PC-9 (cell line): ENCODE data around the gene KRT39. TPM values are rescaled to one million over a fixed set of nuclear protein-coding genes. Genes with fewer than 3 reads are reported as not detected.

Experiments
- BruUV-seq: library from RNA; stranded (reverse); fragments of 400-500 nt; replicated peaks from 2 replicates; lab custom pipeline; 2021; lab: Mats Ljungman, UMichigan
- CTCF ChIA-PET: fragments of 300-600 bp; sonication (Branson Sonifier 250); formaldehyde crosslinking; loops from one replicate; lab custom pipeline; 2022; ENCODE audit warnings: antibody characterized with exemption; lab: Charles Lee
- POLR2A ChIA-PET: fragments of 300-600 bp; sonication (Branson Sonifier 250); formaldehyde crosslinking; loops from one replicate; lab custom pipeline; 2022; ENCODE audit warnings: antibody characterized with exemption; ENCODE audit not compliant: unreplicated experiment; lab: Charles Lee
- DNase-seq, 2 experiments: peaks; one replicate each; pipeline versions ENCODE4 v3.0.0 to v3.0.0-alpha.2; 2015 to 2022; ENCODE audit warnings: mixed read lengths in 1 of 2
- H2AFZ ChIP-seq: fragments of 200-600 bp; sonication (generic); 2 replicates; pipeline ENCODE4 v1.8.1; 2017; ENCODE audit warnings: antibody characterized with exemption
- H3F3A ChIP-seq: fragments of 200-600 bp; sonication (generic); 2 replicates; pipeline ENCODE4 v1.8.1; 2017; ENCODE audit warnings: antibody characterized with exemption, mild to moderate bottlenecking, low read depth; ENCODE audit not compliant: insufficient read depth
- H3K27ac ChIP-seq: fragments of 200-600 bp; sonication (generic); 2 replicates; pipeline ENCODE4 v1.6.1; 2016; ENCODE audit warnings: mixed run types
- H3K27me3 ChIP-seq: fragments of 200-600 bp; sonication (generic); 2 replicates; pipeline ENCODE4 v1.6.1; 2016; ENCODE audit warnings: low read depth, mixed run types; ENCODE audit not compliant: insufficient read depth
- H3K36me3 ChIP-seq: fragments of 200-600 bp; sonication (generic); 2 replicates; pipeline ENCODE4 v1.6.1; 2016; ENCODE audit warnings: low read depth, mixed run types
- H3K4me1 ChIP-seq: fragments of 200-600 bp; sonication (generic); replicated peaks from 2 replicates; pipeline ENCODE4 v1.6.1; 2016; ENCODE audit warnings: mixed run types; ENCODE audit not compliant: insufficient read depth
- H3K4me2 ChIP-seq: fragments of 200-600 bp; sonication (generic); 2 replicates; pipeline ENCODE4 v1.6.1; 2017; ENCODE audit warnings: mixed run types
- H3K4me3 ChIP-seq: fragments of 200-600 bp; sonication (generic); 2 replicates; pipeline ENCODE4 v1.6.1; 2016; ENCODE audit warnings: mixed run types
- H3K79me2 ChIP-seq: fragments of 200-600 bp; sonication (generic); 2 replicates; pipeline ENCODE4 v1.6.1; 2017; ENCODE audit warnings: low read depth, mixed run types
- H3K9me2 ChIP-seq: fragments of 200-600 bp; sonication (generic); 2 replicates; pipeline ENCODE4 v1.8.1; 2017; ENCODE audit warnings: mild to moderate bottlenecking; ENCODE audit not compliant: insufficient read depth
- H3K9me3 ChIP-seq: fragments of 200-600 bp; sonication (generic); 2 replicates; pipeline ENCODE4 v1.8.1; 2016; ENCODE audit warnings: low read depth; ENCODE audit not compliant: insufficient read depth
- H4K20me1 ChIP-seq: fragments of 200-600 bp; sonication (generic); 2 replicates; pipeline ENCODE4 v1.8.1; 2017; ENCODE audit not compliant: insufficient read depth
- CTCF ChIP-seq: fragments of 200-600 bp; sonication (generic); conservative IDR thresholded peaks from 2 replicates; pipeline ENCODE4 v1.6.1; 2017; ENCODE audit warnings: mixed run types, antibody characterized with exemption, mild to moderate bottlenecking, moderate library complexity
- EZH2 ChIP-seq: fragments of 200-600 bp; sonication (generic); IDR thresholded peaks from 2 replicates; pipeline ENCODE4 v1.8.0; 2017; ENCODE audit warnings: antibody characterized with exemption, low read depth
- intact Hi-C: fragments of 100-400 bp; cut with micrococcal nuclease; formaldehyde crosslinking; loops from one replicate; pipeline ENCODE4 v1.10.0; 2022; ENCODE audit not compliant: unreplicated experiment
- total RNA-seq: library from RNA; stranded (reverse); gene quantifications from 2 replicates; pipeline ENCODE4 v1.2.3, GENCODE V29; 2021

KRT39 gene
- total RNA-seq, 1 experiment from 2014 or later, result not detected

- Histone ChIP-seq H3K36me3 (no peaks in the 10 kb centered on the region), H3K4me3 (no peak overlapping the region), H3K79me2 (no peaks in the 10 kb centered on the region), H2AFZ (no peak overlapping the region), H4K20me1 (no peaks in the 10 kb centered on the region), H3K27me3 (no peaks in the 10 kb centered on the region), H3K4me1 (peaks cover 28% of the 10 kb centered on the region), H3K9me2 (no peaks in the 10 kb centered on the region), H3K27ac (no peak overlapping the region), H3F3A (peaks cover 12% of the 10 kb centered on the region), H3K9me3 (peaks cover 4% of the 10 kb centered on the region; the same call in 1 of the 2 replicates), H3K4me2 (no peak overlapping the region)
- ChIA-PET POLR2A (no interaction called here), CTCF (no interaction called here)
- intact Hi-C loops, result no loop called here
- TF ChIP-seq CTCF (no peak), EZH2 (no peak)
- no TSS peak for BruUV-seq
- no peak for DNase-seq
These were observed 37.6 kb upstream of the KRT39 start for GRCh38 chr17:41004397-41004796.

GRCh38 chr17:41003926-41004325, 37.2 kb upstream of the KRT39 start:
- no peaks in the 10 kb centered on the region for H3K36me3 ChIP-seq
- no peak for TF ChIP-seq CTCF
- TF ChIP-seq EZH2, result no peak
- H3K4me3 ChIP-seq, result no peak overlapping the region
- H3K4me2 ChIP-seq, result no peak overlapping the region
- ChIA-PET CTCF (interaction anchor here (0.7 kb wide), 1 partner anchor 14 kb away, joined by 3 read pairs; no protein-coding TSS in a partner anchor), POLR2A (no interaction called here)
- peaks cover 4% of the 10 kb centered on the region; the same call in 1 of the 2 replicates for H3K9me3 ChIP-seq
- H3K9me2 ChIP-seq, result no peaks in the 10 kb centered on the region
- peaks cover 23% of the 10 kb centered on the region for H3K4me1 ChIP-seq
- H3K79me2 ChIP-seq, result no peaks in the 10 kb centered on the region
- H3K27ac ChIP-seq, result no peak overlapping the region
- no TSS peak for BruUV-seq
- no peaks in the 10 kb centered on the region for H4K20me1 ChIP-seq
- DNase-seq, result no peak
- H3K27me3 ChIP-seq, result no peaks in the 10 kb centered on the region
- no peak overlapping the region for H2AFZ ChIP-seq
- peaks cover 8% of the 10 kb centered on the region; the same call in 1 of the 2 replicates for H3F3A ChIP-seq
- intact Hi-C loops, result no loop called here

GRCh38 chr17:41002814-41003213, 36.1 kb upstream of the KRT39 start:
- H3K36me3 ChIP-seq, result no peaks in the 10 kb centered on the region
- intact Hi-C loops, result no loop called here

More at GRCh38 chr17:41002814-41003213, 36.1 kb upstream of the KRT39 start:
- no peak overlapping the region for H3K4me3 ChIP-seq
- no TSS peak for BruUV-seq
- no peaks in the 10 kb centered on the region for H3K79me2 ChIP-seq
- H3K9me2 ChIP-seq, result no peaks in the 10 kb centered on the region
- H2AFZ ChIP-seq, result no peak overlapping the region
- peaks cover 12% of the 10 kb centered on the region for H3K4me1 ChIP-seq
- DNase-seq, result no peak
- TF ChIP-seq EZH2, result no peak
- no peak for TF ChIP-seq CTCF
- H3K27ac ChIP-seq, result 0 out of 2 replicates have a peak overlapping the region, but pooled peaks have one; percentile 21
- H3K4me2 ChIP-seq, result peak overlapping the region; percentile 26
- ChIA-PET CTCF (no interaction called here), POLR2A (no interaction called here)
- no peaks in the 10 kb centered on the region for H4K20me1 ChIP-seq
- no peaks in the 10 kb centered on the region for H3K27me3 ChIP-seq
- H3K9me3 ChIP-seq, result peaks cover 4% of the 10 kb centered on the region; the same call in 1 of the 2 replicates
- H3F3A ChIP-seq, result no peaks in the 10 kb centered on the region; the same call in 1 of the 2 replicates
